ENCODE measurements around the gene NAV1. TPM values are rescaled to one million over a fixed set of nuclear protein-coding genes. Genes with fewer than 3 reads are reported as not detected.
"Not testable (repeated sequence)": the region's sequence is repeated elsewhere in the genome, so short reads cannot be mapped to it uniquely, and the experiment has no call there.

Gene NAV1
- total RNA-seq, 1 donor from 2014 or later: 16.5 TPM

GRCh38 chr1:201503397-201504176, 35.3 kb upstream of the NAV1 start:
- DNase-seq: peak; percentile 97

GRCh38 chr1:201504179-201504631, 34.7 kb upstream of the NAV1 start:
- DNase-seq: no peak

GRCh38 chr1:201504799-201505502, 34.0 kb upstream of the NAV1 start:
- DNase-seq: no peak

GRCh38 chr1:201505503-201505890, 33.4 kb upstream of the NAV1 start:
- DNase-seq: peak; percentile 83

- no peak for DNase-seq
These were observed 32.8 kb upstream of the NAV1 start for GRCh38 chr1:201506092-201506491.

- peak; percentile 86 for DNase-seq
These were observed 32.2 kb upstream of the NAV1 start, which contains the start of gene CSRP1 for GRCh38 chr1:201506557-201507359. TSS of gene CSRP1 (minus strand) at chr1:201507123. CDS start at chr1:201496303, 10,820 bp downstream.

- no peak for DNase-seq
These were observed 31.6 kb upstream of the NAV1 start for GRCh38 chr1:201507360-201507675.

GRCh38 chr1:201508809-201509208, 30.1 kb upstream of the NAV1 start:
- DNase-seq: no peak

GRCh38 chr1:201509601-201510374, 29.1 kb upstream of the NAV1 start:
- DNase-seq: no peak

GRCh38 chr1:201510734-201511133, 28.2 kb upstream of the NAV1 start:
- no peak for DNase-seq

- DNase-seq: no peak
These were observed 27.5 kb upstream of the NAV1 start for GRCh38 chr1:201511396-201511940.

- peak; percentile 51 for DNase-seq
These were observed 26.9 kb upstream of the NAV1 start for GRCh38 chr1:201511941-201512539.

- no peak for DNase-seq
These were observed 25.3 kb upstream of the NAV1 start for GRCh38 chr1:201513498-201514243.

- DNase-seq: no peak
These were observed 24.5 kb upstream of the NAV1 start for GRCh38 chr1:201514466-201514865.

- DNase-seq: no peak
These were observed 23.7 kb upstream of the NAV1 start for GRCh38 chr1:201515062-201515750.

GRCh38 chr1:201515895-201516294, 23.0 kb upstream of the NAV1 start:
- DNase-seq: no peak

- no peak for DNase-seq
These were observed 22.3 kb upstream of the NAV1 start for GRCh38 chr1:201516511-201517127.

- no peak for DNase-seq
These were observed 21.3 kb upstream of the NAV1 start for GRCh38 chr1:201517631-201518030.

GRCh38 chr1:201518071-201518470, 20.9 kb upstream of the NAV1 start:
- no peak for DNase-seq

GRCh38 chr1:201520046-201520575, 18.8 kb upstream of the NAV1 start:
- DNase-seq: not testable (repeated sequence)

Measured in dermis blood vessel endothelial cell (primary cell).